ENCODE measurements around the gene SLC35F3. TPM values are rescaled to one million over a fixed set of nuclear protein-coding genes. Genes with fewer than 3 reads are reported as not detected.

Gene SLC35F3
- total and polyA plus RNA-seq, 2 experiments from 2014 or later, result 1.0 to 3.2 TPM

DNA sequence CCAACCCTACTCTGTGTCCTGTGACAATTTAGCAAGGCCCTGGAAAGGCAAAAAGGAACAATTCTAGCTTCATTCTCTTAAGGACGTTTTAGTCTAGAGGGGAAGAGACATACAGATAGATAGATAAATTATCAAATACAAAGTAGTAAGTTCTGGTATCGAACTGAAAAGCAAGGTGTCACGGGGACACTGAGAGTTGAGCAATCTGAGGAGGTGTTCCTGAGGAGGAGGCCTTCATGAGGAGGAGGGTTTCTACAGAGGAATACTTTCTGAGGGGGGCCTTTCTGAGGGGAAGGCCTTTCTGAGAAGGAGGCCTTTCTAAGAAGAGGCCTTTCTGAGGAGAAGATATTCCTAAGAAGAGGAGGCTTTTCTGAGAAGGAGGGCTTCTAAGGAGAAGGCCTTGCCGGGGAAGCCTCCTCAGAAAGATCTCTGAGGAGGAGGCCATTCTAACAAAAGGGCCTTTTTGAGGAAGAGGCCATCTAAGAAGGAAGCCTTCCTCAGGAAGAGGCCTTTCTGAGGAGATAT, 312.9 kb downstream of the SLC35F3 start:
- Histone ChIP-seq H3K9me2 (ENCODE audit: insufficient read depth) (no peaks in the 10 kb centered on the region), H4K20me1 (replicated peaks; ENCODE audit: insufficient read depth) (no peaks in the 10 kb centered on the region), H3K4me1 (ENCODE audit: insufficient read depth) (peaks cover 9% of the 10 kb centered on the region; the same call in 1 of the 2 replicates), H3K27me3 (ENCODE audit: insufficient read depth) (peaks cover 9% of the 10 kb centered on the region), H3K4me3 (no peak overlapping the region), H3K4me2 (no peak overlapping the region), H3K79me2 (replicated peaks; ENCODE audit: insufficient read depth) (no peaks in the 10 kb centered on the region), H2AFZ (no peak overlapping the region), H3K27ac (ENCODE audit: low read depth) (no peak overlapping the region), H3F3A (replicated peaks; ENCODE audit: low read depth) (no peaks in the 10 kb centered on the region), H3K36me3 (ENCODE audit: insufficient read depth) (no peaks in the 10 kb centered on the region)
- ATAC-seq, result no peak
- H3K27me3 Mint-ChIP-seq (ENCODE audit: insufficient read depth, low read depth, poor library complexity), result peaks cover 18% of the 10 kb centered on the region
- H3K27ac Mint-ChIP-seq, result no peak overlapping the region
- H3K4me3 Mint-ChIP-seq, result no peak overlapping the region
- DNase-seq (ENCODE audit: low spot score), result no peak
- peaks cover 16% of the 10 kb centered on the region for H3K4me1 Mint-ChIP-seq
- no peaks in the 10 kb centered on the region for H3K36me3 Mint-ChIP-seq (ENCODE audit: low read depth)
- TF ChIP-seq ZNF331 (CRISPR knock-in tag; IDR thresholded peaks at IDR 0.05; ENCODE audit: low read depth), result no peak
- TF ChIP-seq EZH2 (IDR thresholded peaks at IDR 0.05; ENCODE audit: low read depth, unreplicated experiment), result no peak
- TF ChIP-seq, protein P1, sequence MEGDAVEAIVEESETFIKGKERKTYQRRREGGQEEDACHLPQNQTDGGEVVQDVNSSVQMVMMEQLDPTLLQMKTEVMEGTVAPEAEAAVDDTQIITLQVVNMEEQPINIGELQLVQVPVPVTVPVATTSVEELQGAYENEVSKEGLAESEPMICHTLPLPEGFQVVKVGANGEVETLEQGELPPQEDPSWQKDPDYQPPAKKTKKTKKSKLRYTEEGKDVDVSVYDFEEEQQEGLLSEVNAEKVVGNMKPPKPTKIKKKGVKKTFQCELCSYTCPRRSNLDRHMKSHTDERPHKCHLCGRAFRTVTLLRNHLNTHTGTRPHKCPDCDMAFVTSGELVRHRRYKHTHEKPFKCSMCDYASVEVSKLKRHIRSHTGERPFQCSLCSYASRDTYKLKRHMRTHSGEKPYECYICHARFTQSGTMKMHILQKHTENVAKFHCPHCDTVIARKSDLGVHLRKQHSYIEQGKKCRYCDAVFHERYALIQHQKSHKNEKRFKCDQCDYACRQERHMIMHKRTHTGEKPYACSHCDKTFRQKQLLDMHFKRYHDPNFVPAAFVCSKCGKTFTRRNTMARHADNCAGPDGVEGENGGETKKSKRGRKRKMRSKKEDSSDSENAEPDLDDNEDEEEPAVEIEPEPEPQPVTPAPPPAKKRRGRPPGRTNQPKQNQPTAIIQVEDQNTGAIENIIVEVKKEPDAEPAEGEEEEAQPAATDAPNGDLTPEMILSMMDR (conservative IDR thresholded peaks at IDR 0.05; ENCODE audit: low read depth in 2 of 2), result no peak
- no peak for TF ChIP-seq CREB1 (CRISPR knock-in tag; IDR thresholded peaks at IDR 0.05; ENCODE audit: low read depth)
- TF ChIP-seq POLR2AphosphoS5 (IDR thresholded peaks at IDR 0.05; ENCODE audit: low read depth), result no peak
- no peak for TF ChIP-seq STAT1 (IDR thresholded peaks at IDR 0.05; ENCODE audit: unreplicated experiment)
- TF ChIP-seq, protein P2, sequence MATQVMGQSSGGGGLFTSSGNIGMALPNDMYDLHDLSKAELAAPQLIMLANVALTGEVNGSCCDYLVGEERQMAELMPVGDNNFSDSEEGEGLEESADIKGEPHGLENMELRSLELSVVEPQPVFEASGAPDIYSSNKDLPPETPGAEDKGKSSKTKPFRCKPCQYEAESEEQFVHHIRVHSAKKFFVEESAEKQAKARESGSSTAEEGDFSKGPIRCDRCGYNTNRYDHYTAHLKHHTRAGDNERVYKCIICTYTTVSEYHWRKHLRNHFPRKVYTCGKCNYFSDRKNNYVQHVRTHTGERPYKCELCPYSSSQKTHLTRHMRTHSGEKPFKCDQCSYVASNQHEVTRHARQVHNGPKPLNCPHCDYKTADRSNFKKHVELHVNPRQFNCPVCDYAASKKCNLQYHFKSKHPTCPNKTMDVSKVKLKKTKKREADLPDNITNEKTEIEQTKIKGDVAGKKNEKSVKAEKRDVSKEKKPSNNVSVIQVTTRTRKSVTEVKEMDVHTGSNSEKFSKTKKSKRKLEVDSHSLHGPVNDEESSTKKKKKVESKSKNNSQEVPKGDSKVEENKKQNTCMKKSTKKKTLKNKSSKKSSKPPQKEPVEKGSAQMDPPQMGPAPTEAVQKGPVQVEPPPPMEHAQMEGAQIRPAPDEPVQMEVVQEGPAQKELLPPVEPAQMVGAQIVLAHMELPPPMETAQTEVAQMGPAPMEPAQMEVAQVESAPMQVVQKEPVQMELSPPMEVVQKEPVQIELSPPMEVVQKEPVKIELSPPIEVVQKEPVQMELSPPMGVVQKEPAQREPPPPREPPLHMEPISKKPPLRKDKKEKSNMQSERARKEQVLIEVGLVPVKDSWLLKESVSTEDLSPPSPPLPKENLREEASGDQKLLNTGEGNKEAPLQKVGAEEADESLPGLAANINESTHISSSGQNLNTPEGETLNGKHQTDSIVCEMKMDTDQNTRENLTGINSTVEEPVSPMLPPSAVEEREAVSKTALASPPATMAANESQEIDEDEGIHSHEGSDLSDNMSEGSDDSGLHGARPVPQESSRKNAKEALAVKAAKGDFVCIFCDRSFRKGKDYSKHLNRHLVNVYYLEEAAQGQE (IDR thresholded peaks at IDR 0.05; ENCODE audit: unreplicated experiment), result no peak
- no peak for TF ChIP-seq ZNF114 (CRISPR knock-in tag; IDR thresholded peaks at IDR 0.05)
- TF ChIP-seq, protein P3, sequence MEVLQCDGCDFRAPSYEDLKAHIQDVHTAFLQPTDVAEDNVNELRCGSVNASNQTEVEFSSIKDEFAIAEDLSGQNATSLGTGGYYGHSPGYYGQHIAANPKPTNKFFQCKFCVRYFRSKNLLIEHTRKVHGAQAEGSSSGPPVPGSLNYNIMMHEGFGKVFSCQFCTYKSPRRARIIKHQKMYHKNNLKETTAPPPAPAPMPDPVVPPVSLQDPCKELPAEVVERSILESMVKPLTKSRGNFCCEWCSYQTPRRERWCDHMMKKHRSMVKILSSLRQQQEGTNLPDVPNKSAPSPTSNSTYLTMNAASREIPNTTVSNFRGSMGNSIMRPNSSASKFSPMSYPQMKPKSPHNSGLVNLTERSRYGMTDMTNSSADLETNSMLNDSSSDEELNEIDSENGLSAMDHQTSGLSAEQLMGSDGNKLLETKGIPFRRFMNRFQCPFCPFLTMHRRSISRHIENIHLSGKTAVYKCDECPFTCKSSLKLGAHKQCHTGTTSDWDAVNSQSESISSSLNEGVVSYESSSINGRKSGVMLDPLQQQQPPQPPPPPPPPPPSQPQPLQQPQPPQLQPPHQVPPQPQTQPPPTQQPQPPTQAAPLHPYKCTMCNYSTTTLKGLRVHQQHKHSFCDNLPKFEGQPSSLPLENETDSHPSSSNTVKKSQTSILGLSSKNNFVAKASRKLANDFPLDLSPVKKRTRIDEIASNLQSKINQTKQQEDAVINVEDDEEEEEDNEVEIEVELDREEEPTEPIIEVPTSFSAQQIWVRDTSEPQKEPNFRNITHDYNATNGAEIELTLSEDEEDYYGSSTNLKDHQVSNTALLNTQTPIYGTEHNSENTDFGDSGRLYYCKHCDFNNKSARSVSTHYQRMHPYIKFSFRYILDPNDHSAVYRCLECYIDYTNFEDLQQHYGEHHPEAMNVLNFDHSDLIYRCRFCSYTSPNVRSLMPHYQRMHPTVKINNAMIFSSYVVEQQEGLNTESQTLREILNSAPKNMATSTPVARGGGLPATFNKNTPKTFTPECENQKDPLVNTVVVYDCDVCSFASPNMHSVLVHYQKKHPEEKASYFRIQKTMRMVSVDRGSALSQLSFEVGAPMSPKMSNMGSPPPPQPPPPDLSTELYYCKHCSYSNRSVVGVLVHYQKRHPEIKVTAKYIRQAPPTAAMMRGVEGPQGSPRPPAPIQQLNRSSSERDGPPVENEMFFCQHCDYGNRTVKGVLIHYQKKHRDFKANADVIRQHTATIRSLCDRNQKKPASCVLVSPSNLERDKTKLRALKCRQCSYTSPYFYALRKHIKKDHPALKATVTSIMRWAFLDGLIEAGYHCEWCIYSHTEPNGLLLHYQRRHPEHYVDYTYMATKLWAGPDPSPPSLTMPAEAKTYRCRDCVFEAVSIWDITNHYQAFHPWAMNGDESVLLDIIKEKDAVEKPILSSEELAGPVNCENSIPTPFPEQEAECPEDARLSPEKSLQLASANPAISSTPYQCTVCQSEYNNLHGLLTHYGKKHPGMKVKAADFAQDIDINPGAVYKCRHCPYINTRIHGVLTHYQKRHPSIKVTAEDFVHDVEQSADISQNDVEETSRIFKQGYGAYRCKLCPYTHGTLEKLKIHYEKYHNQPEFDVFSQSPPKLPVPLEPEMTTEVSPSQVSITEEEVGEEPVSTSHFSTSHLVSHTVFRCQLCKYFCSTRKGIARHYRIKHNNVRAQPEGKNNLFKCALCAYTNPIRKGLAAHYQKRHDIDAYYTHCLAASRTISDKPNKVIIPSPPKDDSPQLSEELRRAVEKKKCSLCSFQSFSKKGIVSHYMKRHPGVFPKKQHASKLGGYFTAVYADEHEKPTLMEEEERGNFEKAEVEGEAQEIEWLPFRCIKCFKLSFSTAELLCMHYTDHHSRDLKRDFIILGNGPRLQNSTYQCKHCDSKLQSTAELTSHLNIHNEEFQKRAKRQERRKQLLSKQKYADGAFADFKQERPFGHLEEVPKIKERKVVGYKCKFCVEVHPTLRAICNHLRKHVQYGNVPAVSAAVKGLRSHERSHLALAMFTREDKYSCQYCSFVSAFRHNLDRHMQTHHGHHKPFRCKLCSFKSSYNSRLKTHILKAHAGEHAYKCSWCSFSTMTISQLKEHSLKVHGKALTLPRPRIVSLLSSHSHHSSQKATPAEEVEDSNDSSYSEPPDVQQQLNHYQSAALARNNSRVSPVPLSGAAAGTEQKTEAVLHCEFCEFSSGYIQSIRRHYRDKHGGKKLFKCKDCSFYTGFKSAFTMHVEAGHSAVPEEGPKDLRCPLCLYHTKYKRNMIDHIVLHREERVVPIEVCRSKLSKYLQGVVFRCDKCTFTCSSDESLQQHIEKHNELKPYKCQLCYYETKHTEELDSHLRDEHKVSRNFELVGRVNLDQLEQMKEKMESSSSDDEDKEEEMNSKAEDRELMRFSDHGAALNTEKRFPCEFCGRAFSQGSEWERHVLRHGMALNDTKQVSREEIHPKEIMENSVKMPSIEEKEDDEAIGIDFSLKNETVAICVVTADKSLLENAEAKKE (CRISPR knock-in tag; IDR thresholded peaks at IDR 0.05), result no peak
- no peak for TF ChIP-seq EZH2phosphoT487 (IDR thresholded peaks at IDR 0.05; ENCODE audit: unreplicated experiment)
- no peak for TF ChIP-seq NANOG (IDR thresholded peaks at IDR 0.05; ENCODE audit: borderline replicate concordance)
- H3K9me3 Mint-ChIP-seq, result no peaks in the 10 kb centered on the region
